Pancreas (tissue), 10 donors: ENCODE results near the gene CHCT1. TPM values are rescaled to one million over a fixed set of nuclear protein-coding genes. Genes with fewer than 3 reads are reported as not detected.
A peak's percentile ranks its signal among the peaks of the same experiment; 100 is the strongest.
"Not testable (repeated sequence)": the region's sequence is repeated elsewhere in the genome, so short reads cannot be mapped to it uniquely, and the experiment has no call there.

ENCODE experiments used
- ATAC-seq, 4 donors: fragments of 200-7000 bp; cut with Tn5 transposase; one replicate each; pipeline versions ENCODE4 v1.8.0 to v1.9.1; 2020; ENCODE audit warnings: mild to moderate bottlenecking in 4 of 4, moderate library complexity in 4 of 4
- DNase-seq, 6 donors: peaks; one replicate each; pipeline ENCODE4 v3.0.0-alpha.2; 2020
- FAIRE-seq: peaks from 2 replicates; lab custom pipeline; 2012; peaks lifted over from hg19 to GRCh38; lab: Jason Lieb, UNC
- H3K27ac ChIP-seq, 4 donors: fragments of 200-600 bp; sonication (generic); 1 replicate in 3 of 4; 2 replicates in 1 of 4; pipeline versions ENCODE4 v1.5.0 to v1.8.0; 2020
- H3K27me3 ChIP-seq, 4 donors: fragments of 200-600 bp; one replicate each; pipeline ENCODE4 v1.8.0; 2021
- H3K36me3 ChIP-seq, 3 donors: fragments of 200-600 bp; sonication (generic) in 1 of 3; one replicate each; pipeline versions ENCODE4 v1.5.0 to v1.8.0; 2020 to 2021
- H3K4me1 ChIP-seq, 3 donors: fragments of 200-600 bp; one replicate each; pipeline ENCODE4 v1.8.0; 2021
- H3K4me3 ChIP-seq, 4 donors: fragments of 200-600 bp; sonication (generic) in 2 of 4; one replicate each; pipeline versions ENCODE4 v1.5.0 to v1.8.0; 2020 to 2021
- H3K9me3 ChIP-seq, 4 donors: fragments of 200-600 bp; one replicate each; pipeline ENCODE4 v1.8.0; 2021
- WGBS, 2 donors: extraction: QIAGEN DNeasy Blood & Tissue Kit; methylation state at CpG; one replicate each; pipeline ENCODE4 v1.1.7; 2013; 5-methylcytosine and 5-hydroxymethylcytosine counted together
- intact Hi-C, 3 donors: fragments of 100-400 bp; cut with DNase I; formaldehyde crosslinking; loops; one replicate each; pipeline versions ENCODE4 v1.11.1 to v1.14.2; 2022
- polyA plus RNA-seq, 2 donors: library from polyadenylated mRNA; stranded (reverse); fragments of 200-250 nt; gene quantifications; one replicate each; pipeline ENCODE4 v1.2.3, GENCODE V29; 2013
- total RNA-seq, 6 donors: library from RNA; stranded (reverse); fragmentation: NEBNext Ultra II Directional in 4 of 6; extraction: Animal tissue kit (Norgen Biotek cat#: 25700) in 4 of 6; gene quantifications; one replicate each; pipeline versions ENCODE4 v1.2.1 to v1.2.4, GENCODE V29; 2021 to 2023
- TF ChIP-seq, protein P1 (sequence below), 4 donors: fragments of 200-600 bp; sonication (generic) in 3 of 4; IDR thresholded peaks; one replicate each; pipeline versions ENCODE4 v1.5.0 to v1.8.0; 2021; ENCODE audit warnings: antibody characterized with exemption in 4 of 4
- donor health status: healthy with polysubstance abuse.
- donor health status: DM: no; HTN: no; CAD: no; lungs with moderate emphysema.
- donor health status: DM: no; HTN: no; CAD: no.
- donor health status: control.
- donor health status: control.
- donor health status: Bipolar disorder and iron deficiency.
- donor health status: DM: yes; HTN: yes; CAD: no.
- donor health status: DM: no; HTN: no; CAD: no.
- donor health status: DM: no; HTN: no; CAD: no.
- donor health status: DM: yes; HTN: yes; CAD: no.

CHCT1 gene
- total RNA-seq (not detected), polyA plus RNA-seq (under 1 TPM in 1 of 2 donors, not detected in 1; 0.14 TPM)

DNA sequence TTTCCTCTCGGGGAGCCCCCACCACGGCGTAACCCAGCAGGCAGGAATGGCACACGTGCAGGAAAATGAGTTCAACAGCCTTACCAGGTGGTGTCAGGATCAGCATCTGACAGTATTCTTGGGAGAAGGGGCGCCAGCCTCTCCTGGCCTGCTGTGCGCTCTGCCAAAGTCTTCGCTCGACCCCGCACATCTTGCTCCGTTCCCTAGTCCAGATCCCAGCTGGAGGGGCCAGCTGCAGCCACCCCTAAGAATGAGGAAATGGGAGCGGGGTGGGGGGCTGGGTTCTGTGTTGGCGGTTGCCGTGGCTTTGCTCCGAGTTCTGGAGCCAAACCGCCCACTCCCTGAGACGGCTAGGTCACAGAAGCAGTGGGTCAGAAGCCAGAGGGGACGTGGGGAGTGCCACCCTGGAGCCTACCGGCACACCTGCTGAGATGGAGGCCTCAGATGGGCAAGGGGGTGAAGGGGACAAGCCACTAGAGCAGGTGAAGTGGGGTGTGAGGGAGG is at the start of gene CHCT1:
Gene CHCT1 (plus strand): TSS at position 328 of the 504 bp plus-strand sequence. CDS start 104 bp downstream, at position 432.
- DNase-seq = no peak

DNA sequence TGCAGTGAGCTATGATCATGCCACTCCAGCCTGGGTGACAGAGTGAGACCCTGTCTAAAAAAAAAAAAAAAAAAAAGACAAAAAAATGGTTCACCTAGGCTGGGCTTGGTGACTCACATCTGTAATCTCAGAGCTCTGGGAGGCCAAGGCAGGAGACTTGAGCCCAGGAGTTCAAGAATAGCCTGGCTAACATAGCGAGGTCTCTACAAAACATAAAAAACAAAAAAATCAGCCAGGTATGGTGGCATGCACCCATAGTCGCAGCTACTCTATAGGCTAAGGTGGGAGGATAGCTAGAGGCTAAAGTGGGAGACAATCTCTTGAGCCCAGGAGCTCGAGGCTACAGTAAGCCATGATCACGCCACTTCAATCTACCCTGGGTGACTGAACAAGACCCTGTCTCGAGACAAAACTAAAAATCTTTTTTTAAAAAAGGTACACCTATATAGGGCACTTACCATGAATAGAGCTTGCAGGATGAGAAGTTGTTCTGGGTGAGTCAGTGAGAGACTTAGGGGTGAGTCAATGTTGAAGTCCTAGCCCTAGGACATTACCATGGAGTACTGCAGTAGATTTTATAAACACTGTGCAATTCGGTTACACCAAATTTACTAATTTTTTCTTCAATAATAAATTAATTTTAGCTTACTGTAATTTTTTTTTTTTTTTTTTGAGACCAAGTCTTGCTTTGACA is 49.4 kb upstream of the CHCT1 start:
- TF ChIP-seq, protein P1, sequence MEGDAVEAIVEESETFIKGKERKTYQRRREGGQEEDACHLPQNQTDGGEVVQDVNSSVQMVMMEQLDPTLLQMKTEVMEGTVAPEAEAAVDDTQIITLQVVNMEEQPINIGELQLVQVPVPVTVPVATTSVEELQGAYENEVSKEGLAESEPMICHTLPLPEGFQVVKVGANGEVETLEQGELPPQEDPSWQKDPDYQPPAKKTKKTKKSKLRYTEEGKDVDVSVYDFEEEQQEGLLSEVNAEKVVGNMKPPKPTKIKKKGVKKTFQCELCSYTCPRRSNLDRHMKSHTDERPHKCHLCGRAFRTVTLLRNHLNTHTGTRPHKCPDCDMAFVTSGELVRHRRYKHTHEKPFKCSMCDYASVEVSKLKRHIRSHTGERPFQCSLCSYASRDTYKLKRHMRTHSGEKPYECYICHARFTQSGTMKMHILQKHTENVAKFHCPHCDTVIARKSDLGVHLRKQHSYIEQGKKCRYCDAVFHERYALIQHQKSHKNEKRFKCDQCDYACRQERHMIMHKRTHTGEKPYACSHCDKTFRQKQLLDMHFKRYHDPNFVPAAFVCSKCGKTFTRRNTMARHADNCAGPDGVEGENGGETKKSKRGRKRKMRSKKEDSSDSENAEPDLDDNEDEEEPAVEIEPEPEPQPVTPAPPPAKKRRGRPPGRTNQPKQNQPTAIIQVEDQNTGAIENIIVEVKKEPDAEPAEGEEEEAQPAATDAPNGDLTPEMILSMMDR (IDR thresholded peaks at IDR 0.05) = no peak
- intact Hi-C loops = no loop called here
- Histone ChIP-seq H3K4me3 (no peak overlapping the region), H3K27me3 (no peaks in the 10 kb centered on the region), H3K9me3 (no peaks in the 10 kb centered on the region), H3K4me1 (peaks cover 3 to 9% (median 8%) of the 10 kb centered on the region in 3 donors), H3K36me3 (no peaks in the 10 kb centered on the region), H3K27ac (no peak overlapping the region)
- no peak for ATAC-seq
- 96 to 97% methylated on average over 6 of the region's 6 CpGs for WGBS, 2 donors
- no peak for DNase-seq
- no peak for FAIRE-seq

More for the DNA sequence above, at the start of gene CHCT1:
- H3K36me3 ChIP-seq = no peaks in the 10 kb centered on the region
- WGBS, 2 donors = 84 to 86% methylated on average over 18 of the region's 18 CpGs
- no peaks in the 10 kb centered on the region for H3K4me1 ChIP-seq
- FAIRE-seq (no peak), ATAC-seq (no peak)
- TF ChIP-seq, protein P1 (IDR thresholded peaks at IDR 0.05) = no peak
- peak within 1 kb of the TSS; percentile 23 to 62 (median 41) for H3K4me3 ChIP-seq
- H3K9me3 ChIP-seq = no peaks in the 10 kb centered on the region
- intact Hi-C loops = loop anchor here in 1 of 3 donors (10.0 kb wide), 1 partner anchor 287 kb away; no protein-coding TSS in a partner anchor
- H3K27me3 ChIP-seq = no peaks in the 10 kb centered on the region
- no peak within 1 kb of the TSS for H3K27ac ChIP-seq

DNA sequence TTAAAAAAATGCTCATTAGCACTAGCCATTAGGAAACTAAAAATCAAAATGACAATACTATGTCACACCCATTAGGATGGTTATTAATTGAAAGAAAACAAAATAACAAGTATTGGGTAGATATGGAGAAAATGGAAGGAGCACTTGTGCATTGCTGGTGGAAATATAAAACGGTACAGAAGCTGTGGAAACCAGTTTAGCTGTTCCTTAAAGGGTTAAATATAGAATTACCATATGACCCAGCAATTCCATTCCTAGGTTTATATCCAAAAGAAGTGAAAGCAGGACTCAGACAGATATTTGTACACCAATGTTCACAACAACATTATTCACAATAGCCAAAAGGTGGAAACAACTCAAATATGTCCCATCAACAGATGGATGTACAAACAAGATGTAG is 44.1 kb upstream of the CHCT1 start:
- ATAC-seq, H3K27me3 ChIP-seq, DNase-seq, H3K4me3 ChIP-seq, FAIRE-seq, H3K4me1 ChIP-seq, H3K9me3 ChIP-seq, H3K27ac ChIP-seq, H3K36me3 ChIP-seq, intact Hi-C loops: not testable (repeated sequence)
- 94 to 98% methylated on average over 1 of the region's 1 CpG for WGBS, 2 donors

DNA sequence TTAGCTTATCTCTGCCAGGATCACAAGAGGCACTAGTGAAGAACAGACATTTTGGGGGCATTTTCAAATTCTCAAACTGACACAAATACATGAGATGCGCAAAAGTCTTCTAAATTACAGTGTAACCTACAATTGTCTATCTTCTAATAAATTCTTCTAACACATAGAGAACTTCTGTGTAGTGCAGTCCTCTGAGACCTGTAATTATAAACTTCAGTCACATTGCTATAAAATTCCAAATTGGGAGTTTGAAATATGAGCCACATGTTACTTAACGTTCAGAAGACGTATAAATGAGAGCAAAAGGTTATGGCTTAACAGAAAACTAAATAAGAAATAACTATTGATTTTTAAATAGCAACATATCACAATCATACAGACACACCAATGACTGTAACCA is 42.8 kb upstream of the CHCT1 start:
- ATAC-seq, DNase-seq, H3K9me3 ChIP-seq, H3K4me3 ChIP-seq, FAIRE-seq, H3K27ac ChIP-seq, H3K27me3 ChIP-seq, intact Hi-C loops, H3K36me3 ChIP-seq: not testable (repeated sequence)
- H3K4me1 ChIP-seq = peaks cover 0 to 11% (median 7%) of the 10 kb centered on the region in 3 donors
- WGBS, 2 donors = 18 to 20% methylated on average over 2 of the region's 3 CpGs

DNA sequence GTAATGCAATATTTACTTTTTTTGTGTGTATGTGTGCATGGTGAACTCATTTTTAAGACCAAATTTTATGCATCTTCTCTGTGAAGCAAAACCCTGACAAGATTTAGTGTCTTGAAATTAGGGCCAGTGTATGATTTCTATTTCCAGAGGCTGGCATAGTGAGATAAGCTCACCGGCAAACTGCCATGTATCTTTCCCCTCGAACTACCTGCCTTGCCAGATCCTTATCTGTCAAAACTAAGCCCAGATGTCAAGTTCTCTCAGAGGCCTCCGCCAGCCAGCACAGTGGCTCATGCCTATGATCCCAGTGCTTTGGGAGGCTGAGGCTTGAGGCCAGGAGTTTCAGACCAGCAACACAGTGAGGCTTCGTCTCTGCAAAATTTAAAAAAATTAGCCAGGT is 40.3 kb upstream of the CHCT1 start:
- FAIRE-seq (no peak), DNase-seq (peak in 2 of 6 donors; percentile 15 to 39), ATAC-seq (peak; percentile 34 to 74 (median 61))
- intact Hi-C loops = no loop called here
- TF ChIP-seq, protein P1 (IDR thresholded peaks at IDR 0.05) = no peak
- no peaks in the 10 kb centered on the region for H3K27me3 ChIP-seq
- H3K4me1 ChIP-seq = peaks cover 0 to 11% (median 7%) of the 10 kb centered on the region in 3 donors
- no peak overlapping the region for H3K27ac ChIP-seq
- H3K36me3 ChIP-seq = no peaks in the 10 kb centered on the region
- WGBS, 2 donors = 33 to 44% methylated on average over 4 of the region's 4 CpGs
- H3K9me3 ChIP-seq = no peaks in the 10 kb centered on the region
- H3K4me3 ChIP-seq = no peak overlapping the region

DNA sequence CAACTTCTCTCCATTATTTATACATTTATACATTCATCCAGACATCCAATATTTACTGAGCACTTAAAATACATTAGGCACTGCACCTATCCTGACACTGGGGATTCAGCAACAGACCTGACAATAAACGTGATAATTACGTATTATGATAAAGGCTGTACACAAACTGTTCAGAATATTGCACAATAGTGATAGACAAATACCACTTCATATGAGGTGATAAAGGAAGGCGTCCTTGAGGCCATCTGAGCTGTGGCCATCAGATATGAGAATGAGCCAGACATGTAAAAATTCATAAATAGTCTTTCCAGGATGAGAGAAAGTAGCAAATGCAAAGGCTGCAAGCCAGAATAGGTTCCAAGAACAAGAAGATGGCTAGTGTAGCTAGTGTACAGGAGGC is 38.9 kb upstream of the CHCT1 start:
- Histone ChIP-seq H3K9me3 (no peaks in the 10 kb centered on the region), H3K36me3 (no peaks in the 10 kb centered on the region), H3K4me3 (no peak overlapping the region), H3K4me1 (peaks cover 3 to 14% (median 8%) of the 10 kb centered on the region in 3 donors), H3K27me3 (no peaks in the 10 kb centered on the region), H3K27ac (no peak overlapping the region)
- intact Hi-C loops = no loop called here
- peak in 2 of 4 donors; percentile 36 to 56 for ATAC-seq
- DNase-seq = no peak
- no peak for FAIRE-seq
- 16 to 20% methylated on average over 3 of the region's 3 CpGs for WGBS, 2 donors
- TF ChIP-seq, protein P1 (IDR thresholded peaks at IDR 0.05) = no peak

DNA sequence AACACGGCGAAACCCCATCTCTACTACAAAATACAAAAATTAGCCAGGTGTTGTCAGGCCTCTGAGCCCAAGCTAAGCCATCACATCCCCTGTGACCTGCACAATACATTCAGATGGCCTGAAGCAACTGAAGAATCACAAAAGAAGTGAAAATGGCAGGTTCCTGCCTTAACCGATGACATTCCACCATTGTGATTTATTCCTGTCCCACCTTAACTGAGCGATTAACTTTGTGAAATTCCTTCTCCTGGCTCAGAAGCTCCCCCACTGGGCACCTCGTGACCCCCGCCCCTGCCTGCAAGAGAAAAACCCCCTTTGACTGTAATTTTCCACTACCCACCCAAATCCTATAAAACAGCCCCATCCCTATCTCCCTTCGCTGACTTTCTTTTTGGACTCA is 37.4 kb upstream of the CHCT1 start:
- DNase-seq, H3K27ac ChIP-seq, H3K4me3 ChIP-seq, intact Hi-C loops, H3K9me3 ChIP-seq, FAIRE-seq, ATAC-seq, H3K27me3 ChIP-seq, H3K36me3 ChIP-seq: not testable (repeated sequence)
- WGBS, 2 donors = 95 to 100% methylated on average over 7 of the region's 7 CpGs
- peaks cover 7 to 19% (median 18%) of the 10 kb centered on the region in 3 donors for H3K4me1 ChIP-seq
